Dermis microvascular lymphatic vessel endothelial cell (primary cell): ENCODE results near the gene FN3K. TPM values are rescaled to one million over a fixed set of nuclear protein-coding genes. Genes with fewer than 3 reads are reported as not detected.
A peak's percentile ranks its signal among the peaks of the same experiment; 100 is the strongest.

Experiments
- DNase-seq, 2 donors: peaks; one replicate each; pipeline versions ENCODE4 v3.0.0 to v3.0.0-alpha.2; 2010; ENCODE audit warnings: low read depth in 2 of 2
- total RNA-seq: library from RNA; depleted of rRNA; stranded (reverse); fragments of >200 nt; gene quantifications from 2 replicates; pipeline ENCODE4 v1.2.1, GENCODE V29; 2014

The FN3K gene
- total RNA-seq, 1 donor from 2014 or later: 3.5 TPM

- DNase-seq: peak; percentile 54 to 76
Observed at GRCh38 chr17:82794781-82795482, 59.5 kb downstream of the FN3K start.

- no peak for DNase-seq
Observed at GRCh38 chr17:82795615-82796014, 60.2 kb downstream of the FN3K start.

- no peak for DNase-seq
Observed at GRCh38 chr17:82797061-82797460, 61.6 kb downstream of the FN3K start.

- DNase-seq: no peak
Observed at GRCh38 chr17:82798752-82799151, 63.3 kb downstream of the FN3K start.

- DNase-seq: no peak
Observed at GRCh38 chr17:82799591-82799990, 64.2 kb downstream of the FN3K start.

Other genes starting within 250 kb of the FN3K start
- gene FOXK2, start 215.9 kb upstream of the FN3K start, total RNA-seq: 18.0 and 29.8 TPM in 2 replicates
- 51.0 and 74.8 TPM in 2 replicates for gene WDR45B, start 87.2 kb upstream of the FN3K start, total RNA-seq
- gene RAB40B, start 36.9 kb upstream of the FN3K start, total RNA-seq: 4.6 and 7.3 TPM in 2 replicates
- 16.7 and 21.0 TPM in 2 replicates for gene FN3KRP, start 18.9 kb upstream of the FN3K start, total RNA-seq
- 52.5 and 63.7 TPM in 2 replicates for gene TBCD, start 16.4 kb downstream of the FN3K start, total RNA-seq
- under 0.01 TPM in 2 replicates for gene ZNF750, start 104.4 kb downstream of the FN3K start, total RNA-seq